Osteoblast (primary cell): ENCODE results near the gene UBE2E1. TPM values are rescaled to one million over a fixed set of nuclear protein-coding genes. Genes with fewer than 3 reads are reported as not detected.

Experiments used
- DNase-seq: peaks from one replicate; pipeline ENCODE4 v3.0.0; 2011; ENCODE audit warnings: low spot score, mixed read lengths; ENCODE audit not compliant: insufficient read length; ENCODE audit errors: missing footprints
- H2AFZ ChIP-seq: 2 replicates; pipeline ENCODE4 v1.6.0; 2011; ENCODE audit warnings: mild to moderate bottlenecking, low read length
- H3K27ac ChIP-seq: 2 replicates; pipeline ENCODE4 v1.5.1; 2011; ENCODE audit warnings: mild to moderate bottlenecking, low read depth, low read length, moderate library complexity
- H3K27me3 ChIP-seq: 2 replicates; pipeline ENCODE4 v1.6.0; 2012; ENCODE audit warnings: mild to moderate bottlenecking, control low read depth, inconsistent platforms, low read length, moderate library complexity; ENCODE audit not compliant: insufficient read depth
- H3K36me3 ChIP-seq: 2 replicates; pipeline ENCODE4 v1.5.1; 2011; ENCODE audit warnings: mild to moderate bottlenecking, low read length, control low read depth, moderate library complexity; ENCODE audit not compliant: insufficient read depth
- H3K4me1 ChIP-seq: 2 replicates; pipeline ENCODE4 v1.5.1; 2011; ENCODE audit warnings: mild to moderate bottlenecking, low read length, control low read depth, moderate library complexity; ENCODE audit not compliant: insufficient read depth
- H3K4me2 ChIP-seq: 2 replicates; pipeline ENCODE4 v1.6.0; 2011; ENCODE audit warnings: mild to moderate bottlenecking, low read length; ENCODE audit not compliant: insufficient read depth
- H3K4me3 ChIP-seq: fragments of 200-600 bp; sonication (generic); 3 replicates; pipeline ENCODE4 v1.5.1; 2012; ENCODE audit warnings: mild to moderate bottlenecking, low read length, inconsistent platforms; ENCODE audit not compliant: insufficient read depth
- H3K79me2 ChIP-seq: 2 replicates; pipeline ENCODE4 v1.6.0; 2012; ENCODE audit warnings: mild to moderate bottlenecking, low read length, control low read depth, inconsistent platforms; ENCODE audit not compliant: insufficient read depth
- H3K9me3 ChIP-seq: 2 replicates; pipeline ENCODE4 v1.5.1; 2011; ENCODE audit warnings: low read depth, low read length, control low read depth
- H4K20me1 ChIP-seq: 2 replicates; pipeline ENCODE4 v1.6.0; 2012; ENCODE audit warnings: mild to moderate bottlenecking, low read length, control low read depth; ENCODE audit not compliant: insufficient read depth
- CTCF ChIP-seq: IDR thresholded peaks from 2 replicates; pipeline ENCODE4 v1.5.1; 2011; ENCODE audit warnings: mild to moderate bottlenecking, low read depth, low read length, moderate library complexity; ENCODE audit errors: extremely low read depth
- total RNA-seq: library from RNA; depleted of rRNA; stranded (reverse); fragments of >200 nt; gene quantifications from 2 replicates; pipeline ENCODE4 v1.2.3, GENCODE V29; 2012

Gene UBE2E1
- total RNA-seq, 1 donor, result 98.1 TPM

GRCh38 chr3:23785097-23785645 is 20.6 kb upstream of the UBE2E1 start:
- no peak overlapping the region for H3K4me2 ChIP-seq
- no peak for TF ChIP-seq CTCF

GRCh38 chr3:23785882-23786281 is 19.9 kb upstream of the UBE2E1 start:
- no peak overlapping the region for H3K4me3 ChIP-seq
- no peaks in the 10 kb centered on the region for H3K9me3 ChIP-seq
- peaks cover 31% of the 10 kb centered on the region for H3K27me3 ChIP-seq
- H3K79me2 ChIP-seq, result no peaks in the 10 kb centered on the region
- DNase-seq, result no peak
- H3K4me2 ChIP-seq, result no peak overlapping the region
- no peak overlapping the region for H2AFZ ChIP-seq
- H3K27ac ChIP-seq, result no peak overlapping the region
- H3K4me1 ChIP-seq, result no peaks in the 10 kb centered on the region
- TF ChIP-seq CTCF, result no peak
- H4K20me1 ChIP-seq, result no peaks in the 10 kb centered on the region
- H3K36me3 ChIP-seq, result no peaks in the 10 kb centered on the region

More at GRCh38 chr3:23785097-23785645, 20.6 kb upstream of the UBE2E1 start:
- no peak for DNase-seq
- no peak overlapping the region for H3K4me3 ChIP-seq
- no peaks in the 10 kb centered on the region for H3K9me3 ChIP-seq
- no peaks in the 10 kb centered on the region for H3K79me2 ChIP-seq
- no peaks in the 10 kb centered on the region for H4K20me1 ChIP-seq
- H3K4me1 ChIP-seq, result no peaks in the 10 kb centered on the region
- no peak overlapping the region for H3K27ac ChIP-seq
- H3K27me3 ChIP-seq, result peaks cover 36% of the 10 kb centered on the region
- H2AFZ ChIP-seq, result no peak overlapping the region
- no peaks in the 10 kb centered on the region for H3K36me3 ChIP-seq

DNA sequence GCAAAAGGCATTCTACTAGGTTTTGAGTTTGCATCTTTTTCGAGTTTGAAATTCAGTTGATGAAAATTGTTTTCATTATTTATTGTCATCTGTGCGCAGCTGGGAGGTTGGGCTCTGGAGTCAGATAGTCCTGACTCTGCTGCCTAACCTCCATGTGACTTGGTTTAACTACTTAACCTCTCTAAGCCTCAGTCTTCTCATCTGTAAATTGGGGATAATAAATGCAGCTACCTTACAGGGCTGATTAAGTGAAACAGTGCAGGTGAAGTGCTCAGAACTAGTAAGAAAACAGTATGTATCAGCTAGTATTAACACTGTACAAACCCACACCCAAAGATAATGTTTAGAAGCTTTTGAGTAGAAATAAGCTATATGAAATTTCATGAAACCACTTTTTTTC is 14.1 kb upstream of the UBE2E1 start:
- Histone ChIP-seq H3K27me3 (peaks cover 14% of the 10 kb centered on the region), H3K4me3 (no peak overlapping the region), H3K27ac (no peak overlapping the region), H3K9me3 (no peaks in the 10 kb centered on the region), H3K36me3 (no peaks in the 10 kb centered on the region), H3K79me2 (no peaks in the 10 kb centered on the region), H3K4me2 (no peak overlapping the region), H3K4me1 (no peaks in the 10 kb centered on the region), H4K20me1 (no peaks in the 10 kb centered on the region), H2AFZ (no peak overlapping the region)
- DNase-seq, result no peak
- no peak for TF ChIP-seq CTCF

- no peak overlapping the region for H3K4me2 ChIP-seq
- H3K79me2 ChIP-seq, result no peaks in the 10 kb centered on the region
- H3K27me3 ChIP-seq, result peaks cover 14% of the 10 kb centered on the region
- no peaks in the 10 kb centered on the region for H4K20me1 ChIP-seq
- H2AFZ ChIP-seq, result no peak overlapping the region
- H3K4me1 ChIP-seq, result no peaks in the 10 kb centered on the region
- H3K9me3 ChIP-seq, result no peaks in the 10 kb centered on the region
- no peak overlapping the region for H3K27ac ChIP-seq
- no peaks in the 10 kb centered on the region for H3K36me3 ChIP-seq
- no peak for TF ChIP-seq CTCF
- no peak for DNase-seq
- no peak overlapping the region for H3K4me3 ChIP-seq
Measured at GRCh38 chr3:23793528-23794134, 12.1 kb upstream of the UBE2E1 start.
